CD4-positive, alpha-beta T cell treated with Interferon alpha-2 for 1 hour (primary cell): Measurements from ENCODE around the gene DESI1.
"Not testable (repeated sequence)": the region's sequence is repeated elsewhere in the genome, so short reads cannot be mapped to it uniquely, and the experiment has no call there.

ENCODE experiments used
- DNase-seq, 2 donors: peaks; one replicate each; pipeline ENCODE4 v3.0.0-alpha.2; 2020 to 2022

The DESI1 gene

DNA sequence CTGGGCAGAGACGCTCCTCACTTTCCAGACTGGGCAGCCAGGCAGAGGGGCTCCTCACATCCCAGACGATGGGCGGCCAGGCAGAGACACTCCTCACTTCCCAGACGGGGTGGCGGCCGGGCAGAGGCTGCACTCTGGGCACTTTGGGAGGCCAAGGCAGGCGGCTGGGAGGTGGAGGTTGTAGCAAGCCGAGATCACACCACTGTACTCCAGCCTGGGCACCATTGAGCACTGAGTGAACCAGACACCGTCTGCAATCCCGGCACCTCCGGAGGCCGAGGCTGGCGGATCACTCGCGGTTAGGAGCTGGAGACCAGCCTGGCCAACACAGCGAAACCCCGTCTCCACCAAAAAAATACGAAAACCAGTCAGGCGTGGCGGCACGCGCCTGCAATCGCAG is 10.8 kb upstream of the DESI1 start:
- not testable (repeated sequence) for DNase-seq

DNA sequence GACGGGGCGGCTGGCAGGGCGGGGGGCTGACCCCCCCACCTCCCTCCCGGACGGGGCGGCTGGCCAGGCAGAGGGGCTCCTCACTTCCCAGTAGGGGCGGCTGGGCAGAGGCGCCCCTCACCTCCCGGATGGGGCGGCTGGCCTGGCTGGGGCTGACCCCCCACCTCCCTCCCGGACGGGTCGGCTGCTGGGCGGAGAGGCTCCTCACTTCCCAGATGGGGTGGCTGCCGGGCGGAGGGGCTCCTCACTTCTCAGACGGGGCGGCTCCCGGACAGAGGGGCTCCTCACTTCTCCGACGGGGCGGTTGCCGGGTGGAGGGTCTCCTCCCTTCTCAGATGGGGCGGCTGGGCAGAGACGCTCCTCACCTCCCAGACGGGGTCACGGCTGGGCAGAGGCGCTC is 10.3 kb upstream of the DESI1 start:
- DNase-seq = not testable (repeated sequence)

DNA sequence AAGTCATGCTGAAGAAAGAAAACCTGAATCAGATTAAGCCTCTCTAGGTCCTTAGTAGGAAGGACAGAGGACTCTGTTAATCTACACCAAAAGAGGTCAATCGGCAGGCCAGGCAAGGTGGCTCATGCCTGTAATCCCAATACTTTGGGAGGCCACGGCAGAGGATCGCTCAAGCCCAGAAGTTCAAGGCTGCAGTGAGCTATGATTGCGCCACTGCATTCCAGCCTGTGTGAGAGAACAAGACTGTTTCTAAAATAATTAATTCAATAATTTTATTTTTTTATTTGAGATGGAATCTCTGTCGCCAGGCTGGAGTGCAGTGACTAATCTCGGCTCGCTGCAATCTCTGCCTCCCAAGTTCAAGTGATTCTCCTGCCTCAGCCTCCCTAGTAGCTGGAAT is 4.7 kb upstream of the DESI1 start:
- no peak for DNase-seq

DNA sequence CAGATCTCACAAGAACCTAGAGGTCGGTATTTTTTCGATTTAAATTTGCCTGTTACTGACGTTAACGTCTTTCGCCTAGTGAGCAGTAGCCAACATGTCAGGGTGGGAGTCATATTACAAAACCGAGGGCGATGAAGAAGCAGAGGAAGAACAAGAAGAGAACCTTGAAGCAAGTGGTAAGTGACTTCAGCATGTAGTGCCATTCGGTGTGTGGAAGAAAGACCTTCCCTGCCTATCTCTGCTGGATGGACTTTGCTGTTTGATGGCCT is 1.0 kb upstream of the DESI1 start:
- no peak for DNase-seq

DNA sequence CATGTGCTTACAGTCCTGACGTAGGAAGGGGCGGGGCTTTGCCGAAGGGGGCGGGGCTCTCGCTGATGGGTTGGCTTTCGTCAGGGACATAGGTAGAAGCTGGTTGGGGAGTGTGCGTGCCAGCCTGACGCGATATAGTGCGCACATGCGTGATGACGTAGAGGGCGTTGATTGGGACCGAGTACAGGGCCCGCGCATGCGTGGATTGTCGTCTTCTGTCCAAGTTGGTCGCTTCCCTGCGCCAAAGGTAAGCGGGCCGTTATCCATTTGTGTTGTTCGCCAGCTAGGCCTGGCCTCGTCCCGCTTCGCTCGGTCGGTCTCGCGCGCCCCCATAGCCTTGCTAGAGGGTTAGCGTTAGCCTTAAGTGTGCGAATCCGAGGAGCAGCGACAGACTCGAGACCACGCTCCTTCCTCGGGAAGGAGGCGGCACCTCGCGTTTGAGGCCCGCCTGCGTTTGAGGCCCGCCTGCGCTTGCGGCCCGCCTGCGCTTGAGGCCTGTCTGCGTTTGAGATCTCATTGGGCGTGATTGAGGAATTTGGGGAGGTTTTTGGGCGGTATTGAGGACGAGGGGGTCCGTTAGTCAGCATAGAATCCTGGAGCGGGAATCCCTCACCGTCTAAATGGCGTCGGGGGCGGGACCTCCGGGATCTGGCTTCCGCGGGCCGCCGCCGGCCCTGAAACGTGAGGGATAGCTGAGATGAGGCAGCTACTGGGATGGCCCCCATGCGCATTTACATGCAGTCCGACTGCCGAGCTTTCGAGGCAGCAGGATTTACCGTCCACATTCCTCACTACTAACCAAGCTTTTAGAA is 462 bp upstream of the DESI1 start, which contains the start of gene XRCC6:
XRCC6 (plus strand) TSS at position 197 of the 812 bp plus-strand sequence. CDS start 710 bp downstream, outside the sequence.
- peak; percentile 100 for DNase-seq

DNA sequence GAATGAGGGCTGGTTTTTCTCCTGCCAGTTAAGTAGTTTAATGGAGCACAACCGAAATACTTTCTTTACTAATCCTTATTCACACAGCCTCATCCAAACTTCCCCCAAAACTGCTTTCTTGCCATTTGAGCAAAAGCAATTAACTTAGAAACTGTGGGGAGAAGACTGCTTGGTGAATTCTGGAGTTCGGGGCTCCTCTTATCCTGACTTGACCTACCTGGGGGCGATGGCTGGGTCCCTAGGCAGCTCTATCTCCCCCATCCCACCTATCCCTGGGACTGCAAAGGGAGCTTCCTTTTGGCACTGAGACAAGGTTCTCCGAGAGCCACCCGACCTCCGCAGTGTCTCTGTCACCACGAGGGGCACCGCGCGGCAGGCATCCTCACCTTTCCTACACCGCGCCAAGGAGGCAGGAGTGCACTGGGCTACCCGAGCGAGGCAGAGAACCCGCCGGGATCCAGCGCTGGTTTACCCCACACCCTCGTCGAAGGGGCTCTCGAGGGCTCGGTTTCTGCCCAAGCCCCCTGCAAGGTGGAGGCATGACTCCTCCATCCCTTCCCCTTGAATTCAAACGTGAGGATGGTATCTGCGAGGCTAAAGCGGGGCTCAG is 759 bp downstream of the DESI1 start:
- DNase-seq = peak; percentile 26 to 52

DNA sequence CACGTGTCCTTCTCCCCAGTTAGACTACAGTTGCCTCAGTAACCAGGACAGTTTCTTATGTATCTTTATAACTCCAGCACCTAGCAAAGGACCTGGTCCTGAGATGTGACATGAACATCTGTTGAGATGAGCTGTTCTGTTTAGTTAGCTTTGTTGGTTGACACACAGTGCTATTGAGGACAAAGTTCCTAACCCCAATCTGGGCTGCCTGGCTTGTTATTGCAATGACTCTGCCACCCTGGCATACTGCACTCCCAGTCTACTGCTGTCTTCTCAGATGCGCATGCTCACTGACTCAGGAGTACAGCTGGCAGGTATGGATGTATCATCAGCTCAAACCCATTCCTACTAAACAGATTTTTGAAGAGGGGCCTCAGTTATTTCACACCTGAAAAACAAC is 7.4 kb downstream of the DESI1 start:
- no peak for DNase-seq

DNA sequence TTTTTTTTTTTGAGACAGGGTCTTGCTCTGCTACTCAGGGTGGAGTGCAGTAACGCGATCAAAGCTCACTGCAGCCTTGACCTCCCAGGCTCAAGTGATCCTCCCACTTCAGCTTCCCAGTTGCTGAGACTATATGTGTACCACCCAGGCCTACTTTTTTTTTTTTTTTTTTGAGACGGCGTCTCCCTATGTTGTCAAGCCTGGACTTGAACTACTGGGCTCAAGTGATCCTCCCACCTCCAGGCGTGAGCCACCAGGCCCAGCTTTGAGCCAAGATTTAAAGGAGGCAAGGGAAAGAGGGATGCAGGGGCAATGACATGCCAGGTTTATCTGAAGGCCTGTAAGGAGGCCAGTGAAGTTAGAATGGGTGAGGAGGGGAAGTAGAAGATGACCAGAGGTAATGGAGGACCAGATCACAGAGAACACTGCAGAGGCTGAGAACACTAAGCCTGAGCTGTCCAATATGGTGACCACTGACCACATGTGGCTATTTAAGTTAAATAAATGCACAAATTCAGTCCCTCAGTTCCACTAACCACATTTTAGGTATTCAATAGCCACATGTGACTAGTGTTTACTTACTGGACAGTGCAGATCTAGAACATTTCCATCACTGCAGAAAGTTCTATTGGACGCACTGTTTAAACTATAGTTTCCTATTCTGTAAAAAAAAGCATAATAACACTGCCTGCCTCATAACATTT is 8.1 kb downstream of the DESI1 start:
- no peak for DNase-seq

DNA sequence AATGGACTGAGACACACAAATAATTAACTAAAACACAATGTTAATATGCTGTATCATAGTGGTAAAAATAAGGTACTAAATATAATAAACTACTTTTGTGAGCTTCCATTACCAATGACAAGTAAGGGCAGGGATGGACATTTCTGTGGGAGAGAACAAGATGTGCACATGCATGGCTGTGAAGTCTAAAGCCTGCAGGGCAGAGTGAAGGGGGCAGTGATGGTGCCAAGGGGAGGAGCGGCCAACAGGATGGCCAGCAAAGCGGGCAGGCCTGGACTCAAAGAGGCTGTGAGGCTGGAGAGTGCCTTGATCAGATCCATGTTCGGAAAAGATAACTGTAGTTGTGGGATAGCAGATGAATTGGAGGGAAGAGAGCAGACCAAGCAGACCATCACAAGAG is 12.5 kb downstream of the DESI1 start:
- DNase-seq = no peak

DNA sequence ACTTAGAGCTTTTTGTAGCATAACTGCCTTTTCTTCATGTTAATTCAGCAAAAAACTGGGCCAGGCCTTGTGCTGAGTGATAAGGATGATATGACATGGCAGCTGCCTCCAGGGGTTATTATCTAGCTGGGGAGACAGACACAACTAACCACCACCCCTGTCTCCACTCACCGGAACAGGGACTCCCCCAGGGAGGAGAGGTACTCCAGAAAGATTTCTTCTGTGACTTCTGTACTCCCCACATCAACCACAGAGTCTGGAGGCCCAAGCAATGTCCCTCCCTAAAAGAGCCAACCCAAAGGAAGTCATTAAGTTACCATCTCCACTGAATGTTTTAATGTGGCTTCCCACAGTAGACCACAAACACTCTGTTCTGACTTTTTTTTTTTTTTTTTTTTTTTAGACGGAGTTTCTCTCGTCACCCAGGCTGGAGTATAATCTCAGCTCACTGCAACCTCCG is 16.9 kb downstream of the DESI1 start:
- peak; percentile 47 to 83 for DNase-seq

DNA sequence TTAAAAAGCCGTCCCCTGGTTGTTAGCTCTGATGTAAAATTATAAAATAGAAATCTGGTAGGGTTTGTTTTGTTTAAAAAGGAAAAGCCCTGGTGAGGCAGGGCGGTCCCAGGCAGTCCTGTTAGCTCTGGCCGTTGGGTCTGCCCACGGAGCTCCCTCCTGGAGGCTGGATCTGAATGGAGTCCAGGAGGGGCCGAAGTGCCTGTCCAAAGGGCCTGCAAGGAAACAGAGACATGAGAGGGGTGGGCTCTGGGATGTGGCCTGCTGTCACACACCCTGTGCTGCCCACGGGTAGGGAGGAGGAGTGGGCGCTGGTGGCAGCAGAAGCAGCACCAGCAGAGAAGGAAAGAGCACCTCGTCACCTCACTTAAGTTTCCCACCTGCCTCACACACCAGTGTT is 19.9 kb downstream of the DESI1 start:
- DNase-seq = no peak

DNA sequence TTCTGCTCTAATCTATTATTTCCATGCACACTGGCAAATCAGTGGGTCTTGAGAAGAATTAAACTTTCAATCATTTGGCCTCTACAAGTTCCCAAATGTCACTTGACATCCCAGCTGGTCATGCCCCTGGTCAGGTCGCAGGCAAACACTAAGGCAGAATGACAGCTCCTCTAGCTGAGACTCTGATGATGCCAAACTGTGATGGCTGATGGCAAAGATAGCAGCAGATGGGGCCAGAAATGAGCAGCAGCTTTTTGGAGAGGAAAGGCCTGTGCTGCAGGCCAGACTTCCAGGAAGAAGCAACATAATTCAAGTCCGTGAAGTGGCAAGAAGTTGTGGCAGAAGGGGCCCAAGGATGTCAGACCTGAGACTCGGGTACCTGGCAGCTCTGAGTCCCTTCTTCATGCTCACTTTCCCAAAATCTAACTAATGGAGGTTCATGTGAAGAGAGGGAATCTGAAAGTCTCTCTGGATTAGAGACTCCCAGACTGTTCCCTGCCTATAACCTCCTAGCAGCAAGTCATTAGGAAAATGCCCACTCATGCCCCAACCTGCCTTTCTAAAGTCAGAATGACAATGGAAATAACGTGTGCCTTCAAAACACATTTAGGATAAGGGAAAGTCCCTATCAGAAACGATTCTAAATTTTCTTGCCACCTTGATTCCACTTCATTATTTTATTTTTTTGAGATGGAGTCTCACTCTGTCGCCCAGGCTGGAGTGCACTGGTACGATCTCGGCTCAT is 21.8 kb downstream of the DESI1 start:
- no peak for DNase-seq

DNA sequence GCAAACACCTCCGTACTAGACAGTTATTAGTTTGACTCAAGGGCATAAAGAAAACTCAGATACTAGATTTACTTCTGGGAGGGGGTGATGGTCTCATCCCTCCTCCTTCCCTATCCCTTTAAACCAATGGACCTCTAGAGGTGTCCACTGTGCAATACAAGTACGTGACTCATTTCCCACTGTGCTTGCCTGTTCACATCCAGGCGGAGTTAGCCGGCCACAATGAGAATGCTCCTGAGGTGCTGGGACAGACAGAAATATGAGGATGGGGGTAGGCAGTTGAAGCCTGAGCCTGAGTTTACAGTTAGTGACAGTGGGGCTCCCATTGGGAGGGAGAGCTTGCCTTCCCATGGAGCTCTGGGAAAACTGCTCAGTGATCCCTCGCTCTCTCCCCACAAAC is 22.8 kb downstream of the DESI1 start:
- DNase-seq = no peak

DNA sequence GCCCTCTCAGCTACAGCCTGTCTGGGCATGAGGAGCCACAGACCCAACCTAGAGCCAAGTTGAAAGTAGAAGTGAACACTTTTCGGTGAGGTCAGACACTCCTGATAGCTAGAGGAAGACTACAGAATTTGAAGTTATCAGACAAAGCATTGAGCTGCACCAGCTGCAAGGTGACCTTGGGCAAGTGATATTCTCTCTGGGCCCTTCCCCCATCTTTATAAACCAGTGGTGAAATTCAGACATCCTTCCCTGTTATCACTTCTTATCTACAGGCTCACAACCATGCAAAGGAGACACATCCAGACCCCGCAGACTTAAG is 23.2 kb downstream of the DESI1 start:
- no peak for DNase-seq

DNA sequence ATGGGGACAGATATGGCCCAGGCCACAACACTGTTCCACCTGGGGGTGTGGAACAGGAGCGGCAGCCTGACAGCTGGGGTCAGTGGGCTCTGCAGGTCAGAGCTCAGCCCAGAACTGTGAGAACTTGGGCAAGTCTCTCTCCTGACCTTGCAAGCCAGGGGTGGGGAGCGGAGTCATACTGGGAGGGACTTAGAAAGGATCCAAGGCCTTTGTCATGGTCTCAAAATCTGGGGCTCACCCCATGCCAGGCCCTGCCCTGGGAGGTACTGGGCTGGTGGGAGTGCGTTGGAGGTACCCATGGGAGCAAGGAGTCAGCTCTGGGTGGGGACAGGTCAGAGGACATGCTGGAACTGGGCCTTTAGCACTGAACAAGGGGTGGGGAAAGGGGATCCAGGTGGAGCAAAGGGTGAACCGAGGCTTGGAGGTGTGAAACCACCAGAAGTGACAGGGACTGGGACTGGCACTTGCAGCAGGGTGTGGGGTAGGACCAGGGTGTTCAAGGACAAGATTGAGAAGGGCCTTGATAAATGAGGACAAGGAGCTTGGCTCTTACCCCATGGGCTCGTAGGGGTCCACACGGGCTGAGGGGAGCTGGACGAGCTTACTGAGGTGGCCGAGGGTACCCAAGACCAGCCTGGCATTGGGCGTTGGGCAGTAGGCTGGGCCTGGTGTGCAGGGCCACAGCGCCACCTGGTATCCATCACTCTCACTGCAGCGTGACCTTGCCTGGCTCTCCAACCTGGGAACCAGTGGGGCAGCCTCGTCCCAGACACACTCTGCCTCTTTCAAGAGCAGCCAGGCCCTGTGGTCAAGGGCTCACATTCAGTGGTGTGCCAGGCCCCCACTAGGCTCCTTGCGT is 23.8 kb downstream of the DESI1 start:
- DNase-seq = peak; percentile 27 to 51

DNA sequence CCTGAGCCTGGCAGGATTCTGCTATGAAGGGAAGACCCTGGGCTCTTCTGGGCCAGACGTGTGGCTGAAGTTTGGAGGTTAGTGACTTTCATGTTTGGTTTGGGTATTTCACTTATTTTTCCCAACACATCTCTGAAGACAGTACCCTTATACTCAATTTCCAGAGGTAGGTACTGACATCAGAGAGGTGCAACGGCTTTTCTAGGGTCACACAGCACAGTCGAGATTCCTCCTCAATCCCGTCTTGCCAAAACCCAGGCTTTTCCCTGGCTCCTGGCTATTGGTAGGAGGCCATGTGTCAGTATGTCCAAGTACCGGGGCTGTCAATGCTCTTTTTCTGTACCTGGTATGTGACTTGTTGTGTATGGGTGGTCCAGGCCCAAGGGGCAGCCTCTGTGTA is 25.1 kb downstream of the DESI1 start:
- DNase-seq = no peak

DNA sequence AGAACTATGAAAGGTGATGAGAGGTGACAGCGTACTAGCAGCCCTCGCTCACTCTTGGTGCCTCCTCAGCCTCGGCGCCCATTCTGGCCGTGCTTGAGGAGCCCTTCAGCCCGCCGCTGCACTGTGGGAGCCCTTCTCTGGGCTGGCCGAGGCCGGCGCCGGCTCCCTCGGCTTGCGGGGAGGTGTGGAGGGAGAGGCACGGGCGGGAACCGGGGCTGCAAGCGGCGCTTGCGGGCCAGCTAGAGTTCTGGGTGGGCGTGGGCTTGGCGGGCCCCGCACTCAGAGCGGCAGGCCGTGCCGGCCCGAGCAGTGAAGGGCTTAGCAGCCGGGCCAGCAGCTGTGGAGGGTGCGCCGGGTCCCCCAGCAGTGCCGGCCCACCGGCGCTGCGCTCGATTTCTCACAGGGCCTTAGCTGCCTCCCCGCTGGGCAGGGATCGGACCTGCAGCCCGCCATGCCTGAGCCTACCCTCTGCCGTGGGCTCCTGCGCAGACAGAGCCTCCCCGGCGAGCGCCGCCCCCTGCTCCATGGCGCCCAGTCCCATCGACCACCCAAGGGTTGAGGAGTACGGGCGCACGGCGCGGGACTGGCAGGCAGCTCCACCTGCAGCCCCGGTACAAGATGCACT is 27.4 kb downstream of the DESI1 start:
- not testable (repeated sequence) for DNase-seq

DNA sequence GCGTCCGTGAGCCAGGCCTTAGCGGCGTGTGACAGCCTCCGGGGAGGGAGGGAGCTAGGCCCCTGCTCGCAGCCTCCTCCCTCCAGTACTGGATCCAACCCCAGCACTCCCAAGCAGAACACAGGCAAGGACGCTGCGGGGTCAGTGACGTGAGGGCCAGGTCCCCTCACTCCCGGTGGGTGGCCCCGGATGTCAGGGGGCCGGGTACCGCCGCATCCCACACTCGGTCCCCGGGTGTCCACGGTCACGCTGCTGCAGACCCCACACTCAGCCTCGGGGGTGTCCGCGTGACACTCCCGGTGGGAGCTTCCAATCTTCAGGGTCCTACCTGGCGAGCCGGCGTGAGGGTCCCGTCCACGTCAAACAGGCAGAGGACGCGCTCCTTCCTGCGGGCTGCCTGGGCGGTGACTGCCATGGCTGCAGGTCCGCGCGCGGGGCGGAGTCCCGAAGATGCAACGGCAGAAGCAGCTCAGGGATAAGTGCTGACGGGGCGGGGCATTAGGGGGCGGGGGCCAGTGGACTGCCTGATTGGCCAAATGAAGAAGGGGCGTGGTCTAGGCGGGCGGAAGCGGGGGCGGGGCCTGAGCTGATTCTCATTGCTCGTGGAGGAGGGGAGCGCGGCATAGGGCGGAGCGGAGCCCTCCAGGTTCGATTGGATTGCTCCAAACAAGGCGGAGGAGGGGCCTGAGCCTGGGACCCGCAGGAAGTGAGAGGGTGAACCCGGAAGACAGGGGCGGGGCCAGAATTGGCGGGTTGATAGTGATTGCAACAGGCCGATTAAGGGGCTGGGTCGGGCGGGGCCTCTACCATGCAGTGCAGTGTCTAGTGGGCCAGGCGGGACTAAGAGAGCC is 31.2 kb downstream of the DESI1 start, which contains the start of gene PMM1:
PMM1 (minus strand) TSS at position 450 of the 851 bp plus-strand sequence; CDS start at position 415, 35 bp downstream.
- peak; percentile 100 for DNase-seq

DNA sequence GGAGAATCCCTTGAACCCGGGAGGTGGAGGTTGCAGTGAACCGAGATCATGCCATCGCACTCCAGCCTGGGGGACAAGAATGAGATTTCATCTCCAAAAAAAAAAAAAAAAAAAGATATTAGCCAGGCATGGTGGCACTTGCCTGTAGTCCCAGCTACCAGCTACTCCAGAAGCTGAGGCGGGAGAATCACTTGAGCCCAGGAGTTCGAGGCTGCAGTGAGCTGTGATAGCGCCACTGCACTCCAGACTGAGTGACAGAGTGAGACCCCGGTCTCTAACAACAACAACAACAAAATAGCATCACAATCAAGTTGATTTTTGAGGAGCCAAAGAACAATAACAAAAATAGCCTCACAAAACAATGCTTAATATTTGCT is 33.5 kb downstream of the DESI1 start:
- no peak for DNase-seq

DNA sequence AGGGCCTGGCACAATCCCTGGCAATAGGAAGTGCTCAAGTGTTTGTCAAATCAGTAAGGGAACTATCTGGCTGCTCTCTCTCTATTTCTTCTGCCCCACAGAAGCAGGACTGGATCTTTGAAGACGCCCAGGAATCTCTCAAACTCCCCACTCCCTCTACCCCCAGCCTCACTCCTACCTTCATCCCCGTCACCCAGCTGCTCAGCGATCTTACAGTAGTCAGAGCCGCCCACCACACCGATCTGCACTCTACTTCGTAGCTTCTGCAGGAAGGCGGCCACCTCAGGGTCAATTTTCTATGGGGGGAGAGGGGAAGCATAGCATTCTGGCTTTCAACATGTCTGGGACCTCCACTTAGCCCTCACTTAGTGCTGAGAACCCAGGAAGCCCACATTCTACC is 34.9 kb downstream of the DESI1 start:
- no peak for DNase-seq

DNA sequence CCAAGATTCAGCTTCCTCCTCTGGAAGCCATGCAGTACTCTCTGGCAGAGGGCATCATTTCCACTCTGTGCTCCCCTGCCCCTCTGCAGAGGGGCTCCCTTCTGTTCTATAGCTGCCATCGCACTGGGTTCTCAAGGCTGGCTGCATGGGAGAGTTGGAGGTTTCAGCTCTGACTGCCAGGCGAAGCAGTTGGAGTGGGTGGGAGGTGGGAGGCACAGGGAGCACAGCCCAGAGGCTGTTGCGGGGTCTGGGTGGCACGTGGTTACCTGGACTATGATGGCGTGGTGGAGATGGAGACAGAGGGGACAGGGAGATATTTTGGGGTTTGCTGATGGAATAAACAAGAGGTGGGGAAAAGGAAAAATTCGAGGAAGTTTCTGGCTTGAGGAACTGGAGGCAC is 36.0 kb downstream of the DESI1 start:
- no peak for DNase-seq
